Activated CD8-positive, alpha-beta T cell treated with anti-CD3 and anti-CD28 coated beads for 36 hours (primary cell): ENCODE measurements around the gene DCC. TPM values are rescaled to one million over a fixed set of nuclear protein-coding genes. Genes with fewer than 3 reads are reported as not detected.

ENCODE experiments used
- ATAC-seq: fragments of 200-7000 bp; cut with Tn5 transposase; one replicate; pipeline ENCODE4 v1.10.0; 2021; ENCODE audit warnings: mild to moderate bottlenecking, moderate library complexity
- CTCF ChIA-PET: fragments of 350-600 bp; sonication (Branson Sonifier 250); formaldehyde crosslinking; loops from one replicate; lab custom pipeline; 2021; ENCODE audit warnings: antibody characterized with exemption; lab: Charles Lee
- POLR2A ChIA-PET: fragments of 350-600 bp; sonication (Branson Sonifier 250); formaldehyde crosslinking; loops from one replicate; lab custom pipeline; 2021; ENCODE audit warnings: antibody characterized with exemption; lab: Charles Lee
- DNase-seq: peaks from one replicate; pipeline ENCODE4 v3.0.0-alpha.2; 2020
- H3K27ac Mint-ChIP-seq: one replicate; pipeline ENCODE4 v1.8.0; 2021; ENCODE audit warnings: mild to moderate bottlenecking, mixed read lengths
- H3K27me3 Mint-ChIP-seq: one replicate; pipeline ENCODE4 v1.8.0; 2021; ENCODE audit warnings: mixed read lengths
- H3K36me3 Mint-ChIP-seq: one replicate; pipeline ENCODE4 v1.8.0; 2021; ENCODE audit warnings: low read depth, mixed read lengths
- H3K4me1 Mint-ChIP-seq: one replicate; pipeline ENCODE4 v1.8.0; 2021; ENCODE audit warnings: low read depth, mixed read lengths
- H3K4me3 Mint-ChIP-seq: one replicate; pipeline ENCODE4 v1.8.0; 2021; ENCODE audit warnings: mild to moderate bottlenecking, moderate library complexity, mixed read lengths
- H3K9me3 Mint-ChIP-seq: one replicate; pipeline ENCODE4 v1.8.0; 2021; ENCODE audit warnings: mixed read lengths
- intact Hi-C: fragments of 100-400 bp; cut with micrococcal nuclease; formaldehyde crosslinking; loops from one replicate; pipeline ENCODE4 v1.10.0; 2022
- total RNA-seq, 2 experiments: library from RNA; stranded (reverse); gene quantifications; one replicate each; pipeline ENCODE4 v1.2.3, GENCODE V29; 2021
- TF ChIP-seq, protein P1 (sequence below): fragments of 200-600 bp; IDR thresholded peaks from one replicate; pipeline ENCODE4 v1.8.0; 2022; ENCODE audit warnings: antibody characterized with exemption, mild to moderate bottlenecking

The DCC gene
- total RNA-seq, 2 experiments from 2014 or later, result not detected

GRCh38 chr18:53142005-53142404, 802.0 kb downstream of the DCC start:
- H3K27me3 Mint-ChIP-seq, result no peaks in the 10 kb centered on the region
- TF ChIP-seq, protein P1, sequence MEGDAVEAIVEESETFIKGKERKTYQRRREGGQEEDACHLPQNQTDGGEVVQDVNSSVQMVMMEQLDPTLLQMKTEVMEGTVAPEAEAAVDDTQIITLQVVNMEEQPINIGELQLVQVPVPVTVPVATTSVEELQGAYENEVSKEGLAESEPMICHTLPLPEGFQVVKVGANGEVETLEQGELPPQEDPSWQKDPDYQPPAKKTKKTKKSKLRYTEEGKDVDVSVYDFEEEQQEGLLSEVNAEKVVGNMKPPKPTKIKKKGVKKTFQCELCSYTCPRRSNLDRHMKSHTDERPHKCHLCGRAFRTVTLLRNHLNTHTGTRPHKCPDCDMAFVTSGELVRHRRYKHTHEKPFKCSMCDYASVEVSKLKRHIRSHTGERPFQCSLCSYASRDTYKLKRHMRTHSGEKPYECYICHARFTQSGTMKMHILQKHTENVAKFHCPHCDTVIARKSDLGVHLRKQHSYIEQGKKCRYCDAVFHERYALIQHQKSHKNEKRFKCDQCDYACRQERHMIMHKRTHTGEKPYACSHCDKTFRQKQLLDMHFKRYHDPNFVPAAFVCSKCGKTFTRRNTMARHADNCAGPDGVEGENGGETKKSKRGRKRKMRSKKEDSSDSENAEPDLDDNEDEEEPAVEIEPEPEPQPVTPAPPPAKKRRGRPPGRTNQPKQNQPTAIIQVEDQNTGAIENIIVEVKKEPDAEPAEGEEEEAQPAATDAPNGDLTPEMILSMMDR, result no peak
- H3K27ac Mint-ChIP-seq, result no peak overlapping the region
- no peaks in the 10 kb centered on the region for H3K4me1 Mint-ChIP-seq
- H3K9me3 Mint-ChIP-seq, result peaks cover 1% of the 10 kb centered on the region
- ChIA-PET CTCF (no interaction called here), POLR2A (no interaction called here)
- no peak for DNase-seq
- no peak for ATAC-seq
- no peak overlapping the region for H3K4me3 Mint-ChIP-seq
- H3K36me3 Mint-ChIP-seq, result no peaks in the 10 kb centered on the region
- intact Hi-C loops, result no loop called here

GRCh38 chr18:53147472-53147871, 807.5 kb downstream of the DCC start:
- CTCF ChIA-PET, result no interaction called here
- TF ChIP-seq, protein P1, result no peak
- Mint-ChIP-seq H3K27me3 (no peaks in the 10 kb centered on the region), H3K4me1 (no peaks in the 10 kb centered on the region), H3K9me3 (peaks cover 1% of the 10 kb centered on the region), H3K36me3 (no peaks in the 10 kb centered on the region), H3K4me3 (no peak overlapping the region), H3K27ac (no peak overlapping the region)
- DNase-seq, result no peak
- POLR2A ChIA-PET, result no interaction called here
- ATAC-seq, result no peak
- intact Hi-C loops, result no loop called here

GRCh38 chr18:53148123-53148522, 808.1 kb downstream of the DCC start:
- H3K4me3 Mint-ChIP-seq, result no peak overlapping the region
- H3K4me1 Mint-ChIP-seq, result no peaks in the 10 kb centered on the region
- H3K27me3 Mint-ChIP-seq, result no peaks in the 10 kb centered on the region
- H3K27ac Mint-ChIP-seq, result no peak overlapping the region
- intact Hi-C loops, result no loop called here
- ATAC-seq, result no peak
- no peaks in the 10 kb centered on the region for H3K36me3 Mint-ChIP-seq
- TF ChIP-seq, protein P1, result no peak
- ChIA-PET CTCF (no interaction called here), POLR2A (no interaction called here)
- H3K9me3 Mint-ChIP-seq, result peaks cover 1% of the 10 kb centered on the region
- DNase-seq, result no peak

DNA sequence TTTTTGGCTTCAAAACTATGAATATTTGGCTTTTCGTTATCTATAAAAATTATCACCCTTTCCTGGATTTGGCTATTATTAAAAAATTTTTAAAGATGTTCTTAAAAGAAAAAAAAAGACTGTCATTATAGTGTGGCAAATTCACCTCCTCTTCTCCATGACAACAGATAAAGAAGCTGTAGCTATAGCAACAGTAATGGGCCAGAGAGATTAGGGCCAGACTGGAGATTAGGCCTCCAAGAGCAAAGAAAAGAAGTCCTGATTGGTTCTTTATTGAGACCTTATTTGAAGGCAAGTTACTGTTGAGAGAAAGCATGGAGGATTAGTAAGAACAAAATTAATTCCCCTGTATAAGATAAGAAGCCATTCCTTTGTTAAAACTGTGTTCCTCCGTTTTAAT, 812.5 kb downstream of the DCC start:
- Mint-ChIP-seq H3K27ac (no peak overlapping the region), H3K36me3 (no peaks in the 10 kb centered on the region), H3K9me3 (no peaks in the 10 kb centered on the region), H3K4me1 (no peaks in the 10 kb centered on the region), H3K27me3 (no peaks in the 10 kb centered on the region), H3K4me3 (no peak overlapping the region)
- ChIA-PET POLR2A (no interaction called here), CTCF (no interaction called here)
- ATAC-seq (no peak), DNase-seq (no peak)
- TF ChIP-seq, protein P1, result no peak
- intact Hi-C loops, result no loop called here

DNA sequence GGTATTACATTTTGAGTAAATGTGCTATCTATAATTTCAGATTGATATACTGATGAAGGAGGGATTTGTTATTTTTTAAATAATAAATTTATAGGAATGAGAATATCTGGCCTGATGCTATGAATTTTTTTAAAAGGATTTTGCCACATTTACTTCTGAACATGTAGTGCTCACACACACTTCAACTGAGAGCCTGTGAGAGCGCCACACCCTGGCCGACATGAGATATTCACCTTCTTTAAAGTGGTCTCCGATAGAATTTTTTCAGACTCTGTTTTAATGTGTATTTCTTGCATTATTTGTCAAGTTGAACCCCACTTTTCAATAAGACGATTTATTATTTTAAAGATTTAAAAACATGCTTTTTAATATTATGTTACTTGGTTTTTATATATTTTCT, 813.3 kb downstream of the DCC start:
- TF ChIP-seq, protein P1, result peak; percentile 37
- no peaks in the 10 kb centered on the region for H3K36me3 Mint-ChIP-seq
- intact Hi-C loops, result no loop called here
- ATAC-seq, result no peak
- CTCF ChIA-PET, result interaction anchor here (1.6 kb wide), 1 partner anchor 8 kb away, joined by 4 read pairs; no protein-coding TSS in a partner anchor
- H3K9me3 Mint-ChIP-seq, result no peaks in the 10 kb centered on the region
- no peak overlapping the region for H3K4me3 Mint-ChIP-seq
- POLR2A ChIA-PET, result no interaction called here
- peak; percentile 16 for DNase-seq
- H3K27ac Mint-ChIP-seq, result no peak overlapping the region
- H3K4me1 Mint-ChIP-seq, result no peaks in the 10 kb centered on the region
- H3K27me3 Mint-ChIP-seq, result no peaks in the 10 kb centered on the region
